HG03175 (cell line): ENCODE data around the gene SLC25A26.

ENCODE experiments used
- ATAC-seq: cut with Tn5 transposase; IDR thresholded peaks from one replicate; pipeline ENCODE4 v1.9.1; 2021; ENCODE audit warnings: mild to moderate bottlenecking, moderate library complexity; ENCODE audit not compliant: unreplicated experiment

Gene SLC25A26

GRCh38 chr3:66427951-66428474 is 207.2 kb downstream of the SLC25A26 start:
- no peak for ATAC-seq
